HepG2 (cell line): ENCODE data around the gene TALDO1. TPM values are rescaled to one million over a fixed set of nuclear protein-coding genes. Genes with fewer than 3 reads are reported as not detected.

Experiments
- AGO2 ChIP-seq: fragments of 200-400 bp; formaldehyde crosslinking; optimal IDR thresholded peaks from 2 replicates; pipeline ENCODE3; 2017; ENCODE audit warnings: mild to moderate bottlenecking, low read depth, low read length, moderate library complexity
- FOSL1 ChIP-seq: sonication (generic); formaldehyde crosslinking; IDR thresholded peaks from 2 replicates; pipeline ENCODE4 v1.9.0; 2021; ENCODE audit warnings: missing genetic modification reagents, borderline replicate concordance
- HNF4G ChIP-seq, 2 experiments: sonication (generic) in 1 of 2; formaldehyde crosslinking in 1 of 2; IDR thresholded peaks; 2 replicates each; pipeline versions ENCODE4 v1.4.0 to v1.6.1; 2011 to 2020; ENCODE audit warnings: borderline replicate concordance in 2 of 2, low read depth in 2 of 2, mild to moderate bottlenecking in 2 of 2, low read length in 1 of 2, missing genetic modification reagents in 1 of 2, moderate library complexity in 1 of 2
- HNRNPK ChIP-seq: fragments of 200-400 bp; formaldehyde crosslinking; IDR thresholded peaks from 2 replicates; pipeline ENCODE4 v1.6.1; 2018; ENCODE audit warnings: low read length, low read depth, moderate library complexity, mild to moderate bottlenecking; ENCODE audit not compliant: poor library complexity, severe bottlenecking
- HNRNPL ChIP-seq: fragments of 200-400 bp; formaldehyde crosslinking; IDR thresholded peaks from 2 replicates; pipeline ENCODE4 v1.6.1; 2017; ENCODE audit warnings: mild to moderate bottlenecking, low read depth, low read length
- KDM5B ChIP-seq: sonication (generic); formaldehyde crosslinking; IDR thresholded peaks from 2 replicates; pipeline ENCODE4 v1.4.0; 2020; ENCODE audit warnings: missing genetic modification reagents, mild to moderate bottlenecking, borderline replicate concordance
- KLF13 ChIP-seq: sonication (generic); formaldehyde crosslinking; IDR thresholded peaks from 2 replicates; pipeline ENCODE4 v1.4.0; 2020; ENCODE audit warnings: mild to moderate bottlenecking, missing genetic modification reagents
- LBX2 ChIP-seq: sonication (generic); formaldehyde crosslinking; IDR thresholded peaks from 2 replicates; pipeline ENCODE4 v1.5.0; 2020; ENCODE audit warnings: missing genetic modification reagents, mild to moderate bottlenecking, borderline replicate concordance
- MXD4 ChIP-seq: IDR thresholded peaks from 2 replicates; pipeline ENCODE4 v1.6.1; 2016; ENCODE audit warnings: mild to moderate bottlenecking, missing biosample characterization, missing genetic modification reagents
- NFKB2 ChIP-seq: sonication (generic); formaldehyde crosslinking; IDR thresholded peaks from 2 replicates; pipeline ENCODE4 v1.4.0; 2020; ENCODE audit warnings: missing genetic modification reagents, borderline replicate concordance
- RBFOX2 ChIP-seq: fragments of 200-400 bp; formaldehyde crosslinking; IDR thresholded peaks from 2 replicates; pipeline ENCODE4 v1.6.1; 2017; ENCODE audit warnings: low read depth, mild to moderate bottlenecking, low read length
- SRY ChIP-seq: sonication (generic); formaldehyde crosslinking; IDR thresholded peaks from 2 replicates; pipeline ENCODE4 v1.8.0; 2022; ENCODE audit warnings: mild to moderate bottlenecking, missing genetic modification reagents
- TCF7L2 ChIP-seq: IDR thresholded peaks from 2 replicates; pipeline ENCODE4 v1.6.1; 2011; ENCODE audit warnings: mild to moderate bottlenecking, low read depth, low read length, moderate library complexity
- TEAD3 ChIP-seq: optimal IDR thresholded peaks from 2 replicates; pipeline ENCODE3; 2016; ENCODE audit warnings: borderline replicate concordance
- U2AF1 ChIP-seq: fragments of 200-400 bp; formaldehyde crosslinking; optimal IDR thresholded peaks from 2 replicates; pipeline ENCODE3; 2017; ENCODE audit warnings: mild to moderate bottlenecking, low read depth, low read length
- ZNF34 ChIP-seq: sonication (generic); formaldehyde crosslinking; IDR thresholded peaks from 2 replicates; pipeline ENCODE4 v1.4.0; 2020; ENCODE audit warnings: mild to moderate bottlenecking, missing genetic modification reagents, borderline replicate concordance
- ZNF761 ChIP-seq: sonication (generic); formaldehyde crosslinking; conservative IDR thresholded peaks from 2 replicates; pipeline ENCODE4 v1.4.0; 2020; ENCODE audit warnings: mild to moderate bottlenecking, missing genetic modification reagents
- ZSCAN25 ChIP-seq: sonication (generic); formaldehyde crosslinking; IDR thresholded peaks from 2 replicates; pipeline ENCODE4 v1.8.0; 2022; ENCODE audit warnings: mild to moderate bottlenecking, missing genetic modification reagents
- polyA plus RNA-seq, 8 experiments: library from polyadenylated mRNA; depleted of rRNA in 3 of 8; stranded (reverse) in 7 of 8; unstranded in 1 of 8; fragments of >200 nt; fragmentation: Illumina TruSeq in 4 of 8; extraction: Trizol in 4 of 8; gene quantifications; 2 replicates each; pipeline versions ENCODE4 v1.2.1 to v1.2.3, GENCODE V29; 2011 to 2016; ENCODE audit warnings: low read depth in 4 of 8, missing spikeins in 1 of 8, mixed read lengths in 1 of 8; ENCODE audit not compliant: insufficient read depth in 1 of 8
- total RNA-seq, 5 experiments: library from RNA; depleted of rRNA; stranded (reverse); fragments of >200 nt; fragmentation: Illumina TruSeq; extraction: Trizol; gene quantifications; 2 replicates each; pipeline ENCODE4 v1.2.3, GENCODE V29; 2016; ENCODE audit warnings: low read depth in 1 of 5
- TF ChIP-seq, protein P1 (sequence below): sonication (generic); formaldehyde crosslinking; IDR thresholded peaks from 2 replicates; pipeline ENCODE4 v1.4.0; 2020; ENCODE audit warnings: low read depth, mild to moderate bottlenecking, missing genetic modification reagents
- TF ChIP-seq, protein P2 (sequence below): fragments of 450-650 bp; IDR thresholded peaks from 2 replicates; pipeline ENCODE4 v1.6.1; 2016
- TF ChIP-seq, protein P3 (sequence below): sonication (generic); formaldehyde crosslinking; IDR thresholded peaks from 2 replicates; pipeline ENCODE4 v1.4.0; 2020; ENCODE audit warnings: missing genetic modification reagents, borderline replicate concordance
- TF ChIP-seq, protein P4 (sequence below): sonication (generic); formaldehyde crosslinking; IDR thresholded peaks from 2 replicates; pipeline ENCODE4 v1.5.1; 2020; ENCODE audit warnings: missing genetic modification reagents, mild to moderate bottlenecking, borderline replicate concordance

TALDO1 gene
- total and polyA plus RNA-seq, 2 of the 13 experiments (the other 11 are each of a cell fraction or from before 2014, with no cell fraction given), result 107 to 240 TPM

- no peak for TF ChIP-seq MXD4 (CRISPR knock-in tag)
- TF ChIP-seq FOSL1 (CRISPR knock-in tag), result no peak
- TF ChIP-seq AGO2, result peak; percentile 32
- peak; percentile 89; the same call in 1 of the 2 replicates for TF ChIP-seq ZSCAN25
- no peak for TF ChIP-seq SRY
- no peak for TF ChIP-seq NFKB2
- TF ChIP-seq, protein P1, sequence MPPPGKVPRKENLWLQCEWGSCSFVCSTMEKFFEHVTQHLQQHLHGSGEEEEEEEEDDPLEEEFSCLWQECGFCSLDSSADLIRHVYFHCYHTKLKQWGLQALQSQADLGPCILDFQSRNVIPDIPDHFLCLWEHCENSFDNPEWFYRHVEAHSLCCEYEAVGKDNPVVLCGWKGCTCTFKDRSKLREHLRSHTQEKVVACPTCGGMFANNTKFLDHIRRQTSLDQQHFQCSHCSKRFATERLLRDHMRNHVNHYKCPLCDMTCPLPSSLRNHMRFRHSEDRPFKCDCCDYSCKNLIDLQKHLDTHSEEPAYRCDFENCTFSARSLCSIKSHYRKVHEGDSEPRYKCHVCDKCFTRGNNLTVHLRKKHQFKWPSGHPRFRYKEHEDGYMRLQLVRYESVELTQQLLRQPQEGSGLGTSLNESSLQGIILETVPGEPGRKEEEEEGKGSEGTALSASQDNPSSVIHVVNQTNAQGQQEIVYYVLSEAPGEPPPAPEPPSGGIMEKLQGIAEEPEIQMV (CRISPR knock-in tag), result no peak
- TF ChIP-seq TCF7L2, result no peak
- no peak for TF ChIP-seq KDM5B (CRISPR knock-in tag)
- peak; percentile 38 for TF ChIP-seq HNRNPK
- TF ChIP-seq, protein P2, sequence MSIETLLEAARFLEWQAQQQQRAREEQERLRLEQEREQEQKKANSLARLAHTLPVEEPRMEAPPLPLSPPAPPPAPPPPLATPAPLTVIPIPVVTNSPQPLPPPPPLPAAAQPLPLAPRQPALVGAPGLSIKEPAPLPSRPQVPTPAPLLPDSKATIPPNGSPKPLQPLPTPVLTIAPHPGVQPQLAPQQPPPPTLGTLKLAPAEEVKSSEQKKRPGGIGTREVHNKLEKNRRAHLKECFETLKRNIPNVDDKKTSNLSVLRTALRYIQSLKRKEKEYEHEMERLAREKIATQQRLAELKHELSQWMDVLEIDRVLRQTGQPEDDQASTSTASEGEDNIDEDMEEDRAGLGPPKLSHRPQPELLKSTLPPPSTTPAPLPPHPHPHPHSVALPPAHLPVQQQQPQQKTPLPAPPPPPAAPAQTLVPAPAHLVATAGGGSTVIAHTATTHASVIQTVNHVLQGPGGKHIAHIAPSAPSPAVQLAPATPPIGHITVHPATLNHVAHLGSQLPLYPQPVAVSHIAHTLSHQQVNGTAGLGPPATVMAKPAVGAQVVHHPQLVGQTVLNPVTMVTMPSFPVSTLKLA, result peak; percentile 21; the same call in 1 of the 2 replicates
- TF ChIP-seq KLF13 (CRISPR knock-in tag), result no peak
- TF ChIP-seq U2AF1, result no peak
- TF ChIP-seq ZNF761 (CRISPR knock-in tag), result no peak
- no peak for TF ChIP-seq HNF4G (IDR thresholded peaks at IDR 0.05; ENCODE audit: borderline replicate concordance, low read depth, low read length)
- TF ChIP-seq HNF4G (CRISPR knock-in tag; IDR thresholded peaks at IDR 0.05; ENCODE audit: borderline replicate concordance, low read depth), result no peak
- no peak for TF ChIP-seq TEAD3 (CRISPR knock-in tag)
- no peak for TF ChIP-seq ZNF34 (CRISPR knock-in tag)
- TF ChIP-seq, protein P3, sequence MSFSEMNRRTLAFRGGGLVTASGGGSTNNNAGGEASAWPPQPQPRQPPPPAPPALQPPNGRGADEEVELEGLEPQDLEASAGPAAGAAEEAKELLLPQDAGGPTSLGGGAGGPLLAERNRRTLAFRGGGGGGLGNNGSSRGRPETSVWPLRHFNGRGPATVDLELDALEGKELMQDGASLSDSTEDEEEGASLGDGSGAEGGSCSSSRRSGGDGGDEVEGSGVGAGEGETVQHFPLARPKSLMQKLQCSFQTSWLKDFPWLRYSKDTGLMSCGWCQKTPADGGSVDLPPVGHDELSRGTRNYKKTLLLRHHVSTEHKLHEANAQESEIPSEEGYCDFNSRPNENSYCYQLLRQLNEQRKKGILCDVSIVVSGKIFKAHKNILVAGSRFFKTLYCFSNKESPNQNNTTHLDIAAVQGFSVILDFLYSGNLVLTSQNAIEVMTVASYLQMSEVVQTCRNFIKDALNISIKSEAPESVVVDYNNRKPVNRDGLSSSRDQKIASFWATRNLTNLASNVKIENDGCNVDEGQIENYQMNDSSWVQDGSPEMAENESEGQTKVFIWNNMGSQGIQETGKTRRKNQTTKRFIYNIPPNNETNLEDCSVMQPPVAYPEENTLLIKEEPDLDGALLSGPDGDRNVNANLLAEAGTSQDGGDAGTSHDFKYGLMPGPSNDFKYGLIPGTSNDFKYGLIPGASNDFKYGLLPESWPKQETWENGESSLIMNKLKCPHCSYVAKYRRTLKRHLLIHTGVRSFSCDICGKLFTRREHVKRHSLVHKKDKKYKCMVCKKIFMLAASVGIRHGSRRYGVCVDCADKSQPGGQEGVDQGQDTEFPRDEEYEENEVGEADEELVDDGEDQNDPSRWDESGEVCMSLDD (CRISPR knock-in tag), result peak; percentile 23; the same call in 1 of the 2 replicates
- TF ChIP-seq RBFOX2, result peak; percentile 49; the same call in 1 of the 2 replicates
- TF ChIP-seq HNRNPL, result 0 out of 2 replicates have a peak, but pooled peaks have one; percentile 54
- TF ChIP-seq, protein P4, sequence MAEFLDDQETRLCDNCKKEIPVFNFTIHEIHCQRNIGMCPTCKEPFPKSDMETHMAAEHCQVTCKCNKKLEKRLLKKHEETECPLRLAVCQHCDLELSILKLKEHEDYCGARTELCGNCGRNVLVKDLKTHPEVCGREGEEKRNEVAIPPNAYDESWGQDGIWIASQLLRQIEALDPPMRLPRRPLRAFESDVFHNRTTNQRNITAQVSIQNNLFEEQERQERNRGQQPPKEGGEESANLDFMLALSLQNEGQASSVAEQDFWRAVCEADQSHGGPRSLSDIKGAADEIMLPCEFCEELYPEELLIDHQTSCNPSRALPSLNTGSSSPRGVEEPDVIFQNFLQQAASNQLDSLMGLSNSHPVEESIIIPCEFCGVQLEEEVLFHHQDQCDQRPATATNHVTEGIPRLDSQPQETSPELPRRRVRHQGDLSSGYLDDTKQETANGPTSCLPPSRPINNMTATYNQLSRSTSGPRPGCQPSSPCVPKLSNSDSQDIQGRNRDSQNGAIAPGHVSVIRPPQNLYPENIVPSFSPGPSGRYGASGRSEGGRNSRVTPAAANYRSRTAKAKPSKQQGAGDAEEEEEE (CRISPR knock-in tag), result no peak
- TF ChIP-seq LBX2, result no peak
These were observed 38.8 kb upstream of the TALDO1 start (continued) for GRCh38 chr11:708511-708910.
